K562 (cell line): ENCODE measurements around the gene SLC49A3. TPM values are rescaled to one million over a fixed set of nuclear protein-coding genes. Genes with fewer than 3 reads are reported as not detected.

Experiments used
- ATAC-seq: fragments of 200-7000 bp; cut with Tn5 transposase; 3 replicates; pipeline ENCODE4 v1.9.1; 2020; ENCODE audit warnings: moderate library complexity
- BruUV-seq: library from RNA; stranded (reverse); fragments of 400-500 nt; replicated peaks from 2 replicates; lab custom pipeline; 2021; lab: Mats Ljungman, UMichigan
- CTCF ChIA-PET: fragments of 300-600 bp; formaldehyde crosslinking; extraction: SDS; loops from one replicate; lab custom pipeline; 2021; ENCODE audit warnings: low intra/inter-chr PET ratio; lab: Yijun Ruan, JAX
- POLR2A ChIA-PET: fragments of 300-600, 350-650 bp; sonication (Branson Sonifier 250); formaldehyde crosslinking; extraction: SDS; loops from one replicate; lab custom pipeline; 2021; ENCODE audit warnings: antibody characterized with exemption, inconsistent platforms; lab: Yijun Ruan, JAX
- DNase-seq, 4 experiments: peaks; one replicate each; pipeline versions ENCODE4 v3.0.0 to v3.0.0-alpha.2; 2011 to 2018; ENCODE audit warnings: low spot score in 3 of 4, mixed read lengths in 3 of 4; ENCODE audit errors: extremely low read depth in 1 of 4
- FAIRE-seq: peaks from 2 replicates; lab custom pipeline; 2011; peaks lifted over from hg19 to GRCh38; lab: Jason Lieb, UNC
- H2AFZ ChIP-seq: 2 replicates; pipeline ENCODE4 v1.6.0; 2011; ENCODE audit warnings: low read depth, low read length, control low read depth, inconsistent platforms
- H3K27ac ChIP-seq: fragments of 200-600 bp; 3 replicates; pipeline ENCODE4 v1.8.0; 2011; ENCODE audit warnings: low read depth, mild to moderate bottlenecking, control low read depth, inconsistent platforms, low read length, moderate library complexity, mixed read lengths; ENCODE audit errors: extremely low read depth
- H3K27me3 ChIP-seq, 2 experiments: fragments of 300-600 bp in 1 of 2; 2 replicates in 1 of 2; 3 replicates in 1 of 2; pipeline versions ENCODE4 v1.6.0 to v1.8.0; 2011; ENCODE audit warnings: inconsistent platforms in 2 of 2, low read length in 2 of 2, mild to moderate bottlenecking in 1 of 2, mixed read lengths in 1 of 2, moderate library complexity in 1 of 2; ENCODE audit not compliant: control insufficient read depth in 2 of 2, insufficient read depth in 2 of 2
- H3K36me3 ChIP-seq: fragments of 300-600 bp; 3 replicates; pipeline ENCODE4 v1.8.0; 2011; ENCODE audit warnings: mild to moderate bottlenecking, low read length, inconsistent platforms; ENCODE audit not compliant: control insufficient read depth, insufficient read depth
- H3K4me1 ChIP-seq, 2 experiments: fragments of 200-600 bp in 1 of 2; replicated peaks in 1 of 2; 2 replicates in 1 of 2; 3 replicates in 1 of 2; pipeline versions ENCODE4 v1.5.1 to v1.8.0; 2011; ENCODE audit warnings: inconsistent platforms in 2 of 2, low read length in 2 of 2, mild to moderate bottlenecking in 1 of 2, mixed read lengths in 1 of 2, moderate library complexity in 1 of 2; ENCODE audit not compliant: control insufficient read depth in 2 of 2, insufficient read depth in 2 of 2
- H3K4me2 ChIP-seq: 2 replicates; pipeline ENCODE4 v1.6.1; 2011; ENCODE audit warnings: low read length, control low read depth, inconsistent platforms, mixed read lengths; ENCODE audit not compliant: insufficient read depth
- H3K4me3 ChIP-seq: fragments of 200-600 bp; sonication (generic), shearing (Covaris generic); 2 replicates; pipeline ENCODE4 v1.5.1; 2016; ENCODE audit warnings: control low read depth, inconsistent platforms
- H3K79me2 ChIP-seq: fragments of 200-600 bp; 3 replicates; pipeline ENCODE4 v1.8.0; 2011; ENCODE audit warnings: low read length, inconsistent platforms; ENCODE audit not compliant: control insufficient read depth, insufficient read depth
- H3K9ac ChIP-seq, 2 experiments: 2 replicates each; pipeline versions ENCODE4 v1.6.0 to v1.6.1; 2011; ENCODE audit warnings: low read depth in 2 of 2, low read length in 2 of 2, control low read depth in 1 of 2, inconsistent platforms in 1 of 2, mild to moderate bottlenecking in 1 of 2, mixed read lengths in 1 of 2; ENCODE audit not compliant: insufficient read depth in 1 of 2
- H3K9me1 ChIP-seq: one replicate; pipeline ENCODE4 v1.6.0; 2011; ENCODE audit warnings: inconsistent platforms, mild to moderate bottlenecking, low read length, moderate library complexity; ENCODE audit not compliant: control insufficient read depth, insufficient read depth
- H3K9me3 ChIP-seq: replicated peaks from 2 replicates; pipeline ENCODE4 v1.5.1; 2011; ENCODE audit warnings: low read depth, low read length, inconsistent platforms; ENCODE audit not compliant: control insufficient read depth, insufficient read depth
- H4K20me1 ChIP-seq: replicated peaks from 2 replicates; pipeline ENCODE4 v1.6.1; 2011; ENCODE audit warnings: low read length, inconsistent platforms, mixed read lengths; ENCODE audit not compliant: control insufficient read depth, insufficient read depth
- CBFB ChIP-seq: sonication (generic); formaldehyde crosslinking; IDR thresholded peaks from 2 replicates; pipeline ENCODE4 v1.4.0; 2020; ENCODE audit warnings: mild to moderate bottlenecking, missing genetic modification reagents
- FOXP1 ChIP-seq: sonication (generic); formaldehyde crosslinking; IDR thresholded peaks from 2 replicates; pipeline ENCODE4 v1.8.0; 2022; ENCODE audit warnings: mild to moderate bottlenecking, missing genetic modification reagents
- L3MBTL2 ChIP-seq: fragments of 450-650 bp; IDR thresholded peaks from 2 replicates; pipeline ENCODE4 v1.6.1; 2016; ENCODE audit warnings: mild to moderate bottlenecking, moderate library complexity
- MAZ ChIP-seq, 2 experiments: fragments of 450-650 bp in 1 of 2; sonication (generic) in 1 of 2; formaldehyde crosslinking; IDR thresholded peaks in 1 of 2; conservative IDR thresholded peaks in 1 of 2; 2 replicates each; pipeline versions ENCODE4 v1.4.0 to v1.5.0; 2020; ENCODE audit warnings: mild to moderate bottlenecking in 1 of 2, missing genetic modification reagents in 1 of 2
- NCOA6 ChIP-seq: fragments of 450-650 bp; IDR thresholded peaks from 2 replicates; pipeline ENCODE4 v1.6.1; 2017; ENCODE audit warnings: mild to moderate bottlenecking
- POLR2G ChIP-seq: fragments of 200-400 bp; formaldehyde crosslinking; IDR thresholded peaks from 2 replicates; pipeline ENCODE4 v1.6.1; 2017; ENCODE audit warnings: low read depth, mild to moderate bottlenecking, antibody characterized with exemption, low read length, moderate library complexity
- TGIF2 ChIP-seq: sonication (generic); formaldehyde crosslinking; IDR thresholded peaks from 2 replicates; pipeline ENCODE4 v1.8.1; 2022; ENCODE audit warnings: mild to moderate bottlenecking, missing genetic modification reagents, moderate library complexity
- ZNF217 ChIP-seq: sonication (generic); formaldehyde crosslinking; IDR thresholded peaks from 2 replicates; pipeline ENCODE4 v1.8.0; 2022; ENCODE audit warnings: mild to moderate bottlenecking, missing genetic modification reagents
- WGBS: fragments of 100-300 bp; shearing (Covaris generic); methylation state at CpG from one replicate; pipeline ENCODE4 v1.1.6; 2016; ENCODE audit warnings: low coverage, mixed read lengths; ENCODE audit not compliant: insufficient coverage; ENCODE audit errors: missing lambda C conversion rate; 5-methylcytosine and 5-hydroxymethylcytosine counted together
- in situ Hi-C: fragments of 300-500 bp; cut with MboI; formaldehyde crosslinking; loops from 4 replicates; pipeline ENCODE4 v1.15.0; 2018; ENCODE audit warnings: inconsistent platforms, mixed read lengths
- intact Hi-C: fragments of 100-400 bp; cut with micrococcal nuclease; formaldehyde crosslinking; loops from 2 replicates; pipeline ENCODE4 v1.14.2; 2022
- polyA plus RNA-seq, 8 experiments: library from polyadenylated mRNA; depleted of rRNA in 4 of 8; stranded (reverse) in 5 of 8; unstranded in 3 of 8; fragments of >200 nt; fragmentation: Nextera tagmentation in 2 of 8; fragmentation: Illumina TruSeq in 1 of 8; extraction: Ambion mirVana in 2 of 8; extraction: Trizol in 1 of 8; gene quantifications; 2 replicates each; pipeline versions ENCODE4 v1.2.1 to v1.2.3, GENCODE V29; 2011 to 2014; ENCODE audit warnings: inconsistent platforms in 1 of 8, missing spikeins in 1 of 8
- total RNA-seq, 7 experiments: library from RNA; depleted of rRNA in 6 of 7; stranded (reverse); fragments of >200 nt in 6 of 7; fragmentation: Illumina TruSeq in 2 of 7; extraction: Trizol in 2 of 7; gene quantifications; 2 replicates each; pipeline versions ENCODE4 v1.2.1 to v1.2.3, GENCODE V29; 2011 to 2021; ENCODE audit warnings: low replicate concordance in 1 of 7
- TF ChIP-seq, protein P1 (sequence below): IDR thresholded peaks from 2 replicates; pipeline ENCODE4 v1.6.1; 2012; ENCODE audit warnings: low read depth, low read length, improper control_type of control experiment, borderline replicate concordance
- TF ChIP-seq, protein P2 (sequence below): fragments of 450-650 bp; formaldehyde crosslinking; IDR thresholded peaks from 2 replicates; pipeline ENCODE4 v1.4.0; 2020; ENCODE audit warnings: mild to moderate bottlenecking, moderate library complexity
- TF ChIP-seq, protein P3 (sequence below), 2 experiments: fragments of 450-650 bp in 1 of 2; sonication (generic) in 1 of 2; formaldehyde crosslinking; conservative IDR thresholded peaks; 2 replicates each; pipeline versions ENCODE4 v1.4.0 to v1.8.1; 2020 to 2022; ENCODE audit warnings: mild to moderate bottlenecking in 1 of 2, missing genetic modification reagents in 1 of 2

The SLC49A3 gene
- total and polyA plus RNA-seq, 9 of the 15 experiments (the other 6 are each of a cell fraction or from before 2014, with no cell fraction given): 0.24 to 0.41 TPM; not detected in 7

DNA sequence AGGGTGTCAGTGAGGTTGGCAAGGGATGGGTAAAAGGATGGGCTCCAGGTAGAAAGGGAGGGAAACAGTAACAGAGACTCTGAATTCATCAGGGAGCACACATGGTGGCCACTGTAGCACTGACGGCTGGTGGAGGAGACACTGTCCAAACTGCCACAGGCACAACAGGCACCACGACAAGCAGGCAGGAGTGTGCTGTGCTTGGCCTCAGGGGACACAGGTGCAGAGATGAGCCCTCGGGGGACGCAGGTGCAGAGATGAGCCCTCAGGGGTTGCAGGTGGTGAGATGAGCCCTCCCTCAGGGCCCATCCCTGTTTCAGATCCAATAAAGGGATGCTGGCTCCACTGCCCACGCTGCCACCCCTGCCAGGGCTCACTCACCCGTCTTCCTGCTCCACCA lies 56.0 kb downstream of the SLC49A3 start:
- H4K20me1 ChIP-seq: no peaks in the 10 kb centered on the region
- DNase-seq: no peak
- no peak overlapping the region for H3K4me2 ChIP-seq
- no peaks in the 10 kb centered on the region for H3K79me2 ChIP-seq
- no peak for FAIRE-seq
- H3K4me1 ChIP-seq: peaks cover 0 to 29% of the 10 kb centered on the region in 2 experiments; a peak in 2 of 5 replicates
- no peak overlapping the region for H3K27ac ChIP-seq
- ATAC-seq: no peak
- no TSS peak for BruUV-seq
- POLR2A ChIA-PET: no interaction called here
- H3K27me3 ChIP-seq: peaks cover 30 to 68% of the 10 kb centered on the region in 2 experiments
- no peak for TF ChIP-seq POLR2G
- no peak for TF ChIP-seq TGIF2 (CRISPR knock-in tag)
- TF ChIP-seq FOXP1 (CRISPR knock-in tag): no peak
- TF ChIP-seq, all 486 proteins: peak for 0
- no peak overlapping the region for H3K4me3 ChIP-seq
- no peaks in the 10 kb centered on the region; the same call in 1 of the 2 replicates for H3K9me3 ChIP-seq
- H3K9ac ChIP-seq: no peak overlapping the region
- intact Hi-C loops (no loop called here), in situ Hi-C loops (no loop called here)
- WGBS: 2% methylated on average over 6 of the region's 6 CpGs
- no peaks in the 10 kb centered on the region for H3K36me3 ChIP-seq
- no peak overlapping the region for H2AFZ ChIP-seq
- no peaks in the 10 kb centered on the region for H3K9me1 ChIP-seq
- CTCF ChIA-PET: no interaction called here

DNA sequence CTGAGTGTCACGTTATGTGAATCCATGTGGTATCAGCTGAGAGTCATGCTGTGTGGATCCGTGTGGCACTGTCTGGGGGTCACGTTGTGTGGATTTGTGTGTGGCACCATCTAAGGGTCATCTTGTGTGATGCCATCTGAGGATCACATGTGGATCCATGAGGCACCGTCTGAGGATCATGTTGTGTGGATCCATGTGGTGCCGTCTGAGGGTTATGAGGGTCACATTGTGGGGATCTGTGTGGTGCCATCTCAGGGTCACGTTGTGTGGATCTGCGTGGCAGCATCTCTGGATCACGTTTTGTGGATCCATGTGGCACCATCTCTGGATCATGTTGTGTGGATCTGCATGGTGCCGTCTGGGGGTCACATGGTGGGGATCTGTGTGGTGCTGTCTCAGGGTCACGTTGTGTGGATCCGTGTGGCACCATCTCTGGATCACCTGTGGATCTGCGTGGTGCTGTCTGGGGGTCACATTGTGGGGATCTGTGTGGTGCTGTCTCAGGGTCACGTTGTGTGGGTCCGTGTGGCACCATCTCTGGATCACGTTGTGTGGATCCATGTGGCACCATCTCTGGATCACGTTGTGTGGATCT lies 56.7 kb downstream of the SLC49A3 start:
- Histone ChIP-seq H3K27me3 (peaks cover 28 to 67% of the 10 kb centered on the region in 2 experiments), H3K4me3 (no peak overlapping the region), H3K79me2 (no peaks in the 10 kb centered on the region), H4K20me1 (no peaks in the 10 kb centered on the region), H3K9me3 (no peaks in the 10 kb centered on the region; the same call in 1 of the 2 replicates), H3K4me2 (no peak overlapping the region), H3K9ac (no peak overlapping the region), H3K27ac (no peak overlapping the region), H2AFZ (no peak overlapping the region), H3K9me1 (no peaks in the 10 kb centered on the region), H3K4me1 (peaks cover 0 to 25% of the 10 kb centered on the region in 2 experiments; a peak in 2 of 5 replicates), H3K36me3 (no peaks in the 10 kb centered on the region)
- FAIRE-seq: no peak
- no TSS peak for BruUV-seq
- no peak for ATAC-seq
- ChIA-PET CTCF (no interaction called here), POLR2A (no interaction called here)
- no peak for DNase-seq
- intact Hi-C loops: no loop called here
- in situ Hi-C loops: no loop called here
- 4% methylated on average over 16 of the region's 16 CpGs for WGBS
- TF ChIP-seq NCOA6 (no peak), CBFB (no peak), MAZ (CRISPR knock-in tag; conservative IDR thresholded peaks at IDR 0.05 in 1 of 2, IDR thresholded peaks at IDR 0.05 in 1 of 2) (no peak), L3MBTL2 (no peak), ZNF217 (CRISPR knock-in tag) (no peak)
- TF ChIP-seq, protein P1, sequence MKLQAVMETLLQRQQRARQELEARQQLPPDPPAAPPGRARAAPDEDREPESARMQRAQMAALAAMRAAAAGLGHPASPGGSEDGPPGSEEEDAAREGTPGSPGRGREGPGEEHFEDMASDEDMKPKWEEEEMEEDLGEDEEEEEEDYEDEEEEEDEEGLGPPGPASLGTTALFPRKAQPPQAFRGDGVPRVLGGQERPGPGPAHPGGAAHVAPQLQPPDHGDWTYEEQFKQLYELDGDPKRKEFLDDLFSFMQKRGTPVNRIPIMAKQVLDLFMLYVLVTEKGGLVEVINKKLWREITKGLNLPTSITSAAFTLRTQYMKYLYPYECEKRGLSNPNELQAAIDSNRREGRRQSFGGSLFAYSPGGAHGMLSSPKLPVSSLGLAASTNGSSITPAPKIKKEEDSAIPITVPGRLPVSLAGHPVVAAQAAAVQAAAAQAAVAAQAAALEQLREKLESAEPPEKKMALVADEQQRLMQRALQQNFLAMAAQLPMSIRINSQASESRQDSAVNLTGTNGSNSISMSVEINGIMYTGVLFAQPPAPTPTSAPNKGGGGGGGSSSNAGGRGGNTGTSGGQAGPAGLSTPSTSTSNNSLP: no peak
- TF ChIP-seq, protein P2, sequence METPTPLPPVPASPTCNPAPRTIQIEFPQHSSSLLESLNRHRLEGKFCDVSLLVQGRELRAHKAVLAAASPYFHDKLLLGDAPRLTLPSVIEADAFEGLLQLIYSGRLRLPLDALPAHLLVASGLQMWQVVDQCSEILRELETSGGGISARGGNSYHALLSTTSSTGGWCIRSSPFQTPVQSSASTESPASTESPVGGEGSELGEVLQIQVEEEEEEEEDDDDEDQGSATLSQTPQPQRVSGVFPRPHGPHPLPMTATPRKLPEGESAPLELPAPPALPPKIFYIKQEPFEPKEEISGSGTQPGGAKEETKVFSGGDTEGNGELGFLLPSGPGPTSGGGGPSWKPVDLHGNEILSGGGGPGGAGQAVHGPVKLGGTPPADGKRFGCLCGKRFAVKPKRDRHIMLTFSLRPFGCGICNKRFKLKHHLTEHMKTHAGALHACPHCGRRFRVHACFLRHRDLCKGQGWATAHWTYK: no peak
- TF ChIP-seq, protein P3, sequence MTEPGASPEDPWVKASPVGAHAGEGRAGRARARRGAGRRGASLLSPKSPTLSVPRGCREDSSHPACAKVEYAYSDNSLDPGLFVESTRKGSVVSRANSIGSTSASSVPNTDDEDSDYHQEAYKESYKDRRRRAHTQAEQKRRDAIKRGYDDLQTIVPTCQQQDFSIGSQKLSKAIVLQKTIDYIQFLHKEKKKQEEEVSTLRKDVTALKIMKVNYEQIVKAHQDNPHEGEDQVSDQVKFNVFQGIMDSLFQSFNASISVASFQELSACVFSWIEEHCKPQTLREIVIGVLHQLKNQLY (CRISPR knock-in tag; conservative IDR thresholded peaks at IDR 0.05): no peak
